Gastroesophageal sphincter (tissue), 3 donors: ENCODE results near the gene ZDHHC13.

ENCODE experiments used
- POLR2A ChIP-seq, 2 donors: fragments of 450-650 bp; IDR thresholded peaks; one replicate each; pipeline ENCODE4 v1.6.1; 2017; ENCODE audit warnings: antibody characterized with exemption in 2 of 2, mild to moderate bottlenecking in 2 of 2, moderate library complexity in 1 of 2
- POLR2AphosphoS5 ChIP-seq: sonication (generic); formaldehyde crosslinking; IDR thresholded peaks from one replicate; pipeline ENCODE4 v1.6.1; 2017; ENCODE audit warnings: antibody characterized with exemption
- TF ChIP-seq, protein P1 (sequence below), 4 experiments: fragments of 200-600 bp in 2 of 4; fragments of 450-650 bp in 2 of 4; sonication (generic) in 1 of 4; IDR thresholded peaks; one replicate each; pipeline ENCODE4 v1.5.1; 2017 to 2019; ENCODE audit warnings: antibody characterized with exemption in 4 of 4, mild to moderate bottlenecking in 2 of 4, moderate library complexity in 2 of 4

DNA sequence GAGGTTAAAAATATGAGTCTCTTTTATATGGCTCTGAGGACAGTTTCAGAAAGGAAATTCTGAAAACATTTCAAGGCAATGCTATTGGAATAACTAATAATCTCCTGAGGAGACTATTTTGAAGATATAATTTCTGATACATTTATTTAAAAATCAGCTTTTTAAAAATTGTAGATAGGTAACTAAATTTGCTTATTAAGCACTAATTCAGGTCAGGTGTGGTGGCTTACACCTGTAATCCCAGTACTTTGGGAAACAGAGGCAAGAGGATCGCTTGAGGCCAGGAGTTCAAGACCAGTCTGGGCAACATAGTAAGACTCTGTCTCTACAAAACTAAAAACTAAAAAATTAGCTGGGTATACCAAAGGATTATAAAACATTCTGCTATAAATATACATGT is 17.0 kb downstream of the ZDHHC13 start:
- TF ChIP-seq, protein P1, sequence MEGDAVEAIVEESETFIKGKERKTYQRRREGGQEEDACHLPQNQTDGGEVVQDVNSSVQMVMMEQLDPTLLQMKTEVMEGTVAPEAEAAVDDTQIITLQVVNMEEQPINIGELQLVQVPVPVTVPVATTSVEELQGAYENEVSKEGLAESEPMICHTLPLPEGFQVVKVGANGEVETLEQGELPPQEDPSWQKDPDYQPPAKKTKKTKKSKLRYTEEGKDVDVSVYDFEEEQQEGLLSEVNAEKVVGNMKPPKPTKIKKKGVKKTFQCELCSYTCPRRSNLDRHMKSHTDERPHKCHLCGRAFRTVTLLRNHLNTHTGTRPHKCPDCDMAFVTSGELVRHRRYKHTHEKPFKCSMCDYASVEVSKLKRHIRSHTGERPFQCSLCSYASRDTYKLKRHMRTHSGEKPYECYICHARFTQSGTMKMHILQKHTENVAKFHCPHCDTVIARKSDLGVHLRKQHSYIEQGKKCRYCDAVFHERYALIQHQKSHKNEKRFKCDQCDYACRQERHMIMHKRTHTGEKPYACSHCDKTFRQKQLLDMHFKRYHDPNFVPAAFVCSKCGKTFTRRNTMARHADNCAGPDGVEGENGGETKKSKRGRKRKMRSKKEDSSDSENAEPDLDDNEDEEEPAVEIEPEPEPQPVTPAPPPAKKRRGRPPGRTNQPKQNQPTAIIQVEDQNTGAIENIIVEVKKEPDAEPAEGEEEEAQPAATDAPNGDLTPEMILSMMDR (IDR thresholded peaks at IDR 0.05) = no peak
- TF ChIP-seq POLR2A (IDR thresholded peaks at IDR 0.05) (no peak), POLR2AphosphoS5 (no peak)
